Lower leg skin (tissue), 4 donors: ENCODE measurements around the gene PYGO2. TPM values are rescaled to one million over a fixed set of nuclear protein-coding genes. Genes with fewer than 3 reads are reported as not detected.

ENCODE experiments used
- DNase-seq, 2 donors: peaks; one replicate each; pipeline ENCODE4 v3.0.0-alpha.2; 2019; ENCODE audit warnings: low spot score in 2 of 2
- H3K4me3 ChIP-seq: fragments of 200-600 bp; sonication (generic); 2 replicates; pipeline ENCODE4 v1.5.1; 2017; ENCODE audit warnings: mild to moderate bottlenecking, low read depth; ENCODE audit not compliant: poor library complexity, severe bottlenecking
- CTCF ChIP-seq, 3 donors: fragments of 450-650 bp; IDR thresholded peaks; one replicate each; pipeline ENCODE4 v1.5.1; 2016; ENCODE audit warnings: antibody characterized with exemption in 3 of 3, mild to moderate bottlenecking in 3 of 3, moderate library complexity in 2 of 3
- POLR2A ChIP-seq, 2 donors: fragments of 450-650 bp; IDR thresholded peaks; one replicate each; pipeline ENCODE4 v1.6.1; 2016 to 2017; ENCODE audit warnings: antibody characterized with exemption in 2 of 2, mild to moderate bottlenecking in 1 of 2, moderate library complexity in 1 of 2
- WGBS, 2 donors: methylation state at CpG; one replicate each; pipeline ENCODE4 v1.1.5; 2018; 5-methylcytosine and 5-hydroxymethylcytosine counted together
- intact Hi-C: fragments of 100-400 bp; cut with DNase I; formaldehyde crosslinking; loops from one replicate; pipeline ENCODE4 v1.15.0; 2023; ENCODE audit warnings: low total_unique reads
- total RNA-seq, 4 donors: library from RNA; depleted of rRNA; stranded (reverse); fragments of >200 nt; gene quantifications; one replicate each; pipeline ENCODE4 v1.1.0, GENCODE V29; 2016

PYGO2 gene
- total RNA-seq, 4 donors from 2014 or later: 31.9 to 38.0 (median 36.3) TPM

DNA sequence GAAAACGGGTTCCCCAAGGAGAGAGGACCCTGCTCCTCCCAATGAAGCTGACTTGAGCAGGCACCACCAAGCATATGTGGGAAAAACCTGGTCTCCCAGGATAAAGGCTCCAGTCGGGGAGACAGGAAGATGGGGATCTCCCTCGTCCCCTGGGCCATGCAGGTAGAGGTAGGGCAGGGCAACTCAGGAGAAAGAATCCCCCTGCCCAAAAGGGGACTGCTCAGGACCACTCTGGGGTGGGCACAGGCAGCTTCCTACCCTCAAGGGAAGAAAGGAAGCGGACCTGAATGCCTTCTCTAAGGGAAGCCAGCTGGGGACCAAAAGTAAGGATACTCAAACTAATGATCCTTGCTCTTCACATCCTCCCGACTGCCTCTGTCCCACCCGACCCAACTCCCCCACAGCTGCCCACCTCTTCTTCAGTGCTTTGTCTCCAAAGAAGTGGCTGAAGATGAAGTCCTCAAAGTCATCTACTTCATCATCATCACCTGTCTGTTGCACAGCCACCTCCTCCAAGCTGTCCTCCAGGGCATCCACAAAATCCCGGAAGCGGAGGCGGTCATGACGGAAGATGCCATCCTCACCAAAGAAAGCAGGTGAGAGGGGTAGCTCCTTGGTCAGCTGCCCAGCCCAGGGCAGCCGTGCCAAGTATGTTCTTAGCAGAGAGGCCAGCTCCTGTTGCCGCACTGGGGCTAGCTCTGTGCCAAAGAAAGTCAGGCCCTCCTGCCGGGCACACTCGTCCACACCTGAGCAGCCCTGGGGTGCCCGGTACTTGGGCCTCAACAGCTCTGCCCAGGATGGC is 16.2 kb downstream of the PYGO2 start:
- no peak for DNase-seq
- WGBS, 2 donors: 85% methylated on average over 12 to 15 of the region's 15 CpGs
- intact Hi-C loops: no loop called here
- TF ChIP-seq CTCF (IDR thresholded peaks at IDR 0.05) (no peak), POLR2A (IDR thresholded peaks at IDR 0.05) (no peak)
- no peak overlapping the region for H3K4me3 ChIP-seq

DNA sequence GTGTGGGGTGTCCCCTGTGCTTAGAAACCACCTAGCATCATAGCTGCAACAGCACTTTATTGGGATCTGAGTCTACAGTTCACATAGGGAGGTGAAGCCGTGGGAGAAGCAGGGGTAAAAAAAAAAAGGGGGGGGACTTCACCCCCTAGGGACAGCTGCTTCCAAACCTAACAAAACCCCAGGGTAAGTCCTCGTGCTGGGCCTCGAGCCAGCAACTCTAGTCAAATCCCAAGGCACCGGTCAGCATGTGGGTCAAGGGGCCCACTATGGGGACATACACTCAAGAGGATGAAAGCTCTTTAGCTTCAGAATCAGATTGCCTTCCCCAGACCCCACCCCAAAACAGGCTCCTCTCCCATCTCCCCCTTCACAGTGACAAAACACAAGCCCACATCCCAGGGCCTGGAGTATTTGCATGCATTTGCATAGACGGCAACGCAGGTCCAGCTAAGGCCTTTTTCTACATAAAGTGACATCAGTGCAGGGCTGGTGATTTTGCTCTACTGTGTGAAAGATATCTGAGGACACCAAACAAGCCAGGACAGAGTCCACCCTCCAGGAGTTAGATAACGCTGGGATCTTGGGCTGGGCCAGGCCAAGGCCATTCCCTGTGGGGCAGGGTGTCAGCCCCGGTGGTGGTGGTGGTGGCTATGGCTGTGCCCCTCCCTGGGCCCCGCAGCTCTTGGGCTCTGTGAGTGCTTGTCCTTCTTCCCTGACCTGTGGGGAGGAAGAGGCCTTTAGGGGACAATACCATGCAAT is 17.0 kb downstream of the PYGO2 start:
- H3K4me3 ChIP-seq: no peak overlapping the region
- DNase-seq: no peak

DNA sequence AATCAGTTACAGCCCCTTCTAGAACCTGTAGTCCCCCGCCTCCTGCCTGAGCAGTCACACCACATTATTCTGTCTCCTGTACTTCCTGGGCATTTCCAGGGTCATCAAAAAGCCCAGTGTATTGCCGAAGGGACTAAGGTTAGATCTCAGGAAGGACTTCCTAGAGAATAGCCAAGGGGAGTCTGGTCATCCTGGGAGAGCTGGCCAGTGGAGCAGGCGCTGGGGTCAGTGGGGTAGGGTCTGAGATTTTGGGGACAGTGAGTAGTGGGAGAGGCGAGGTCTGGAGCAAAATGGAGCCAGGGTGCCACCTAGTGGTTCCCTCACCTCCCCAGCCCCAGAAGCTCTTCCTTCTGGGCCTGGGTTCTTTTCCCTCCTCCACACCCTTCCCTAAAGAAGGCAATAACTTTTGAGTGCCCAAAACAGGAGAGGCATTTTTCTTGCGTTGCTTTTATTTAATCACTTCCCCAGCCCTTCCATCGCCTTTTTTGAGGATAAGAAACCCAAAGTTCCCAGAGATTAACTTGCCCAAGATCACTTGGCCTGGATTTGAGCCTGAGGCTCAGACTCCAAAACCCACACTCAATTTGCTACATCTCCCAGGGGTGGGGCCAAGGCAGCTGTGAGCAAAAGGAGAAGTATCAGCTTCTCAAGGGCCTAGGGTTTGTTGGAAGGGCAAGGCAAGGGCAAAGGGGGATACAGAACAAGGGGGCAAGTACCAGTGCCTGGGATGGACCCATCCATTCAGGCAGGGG is 17.8 kb downstream of the PYGO2 start:
- H3K4me3 ChIP-seq: no peak overlapping the region
- intact Hi-C loops: no loop called here
- 40 to 44% methylated on average over 6 of the region's 6 CpGs for WGBS, 2 donors
- no peak for DNase-seq
- TF ChIP-seq POLR2A (IDR thresholded peaks at IDR 0.05) (no peak), CTCF (IDR thresholded peaks at IDR 0.05) (no peak)

More for the DNA sequence above, 17.0 kb downstream of the PYGO2 start:
- 53 to 56% methylated on average over 9 of the region's 9 CpGs for WGBS, 2 donors
- TF ChIP-seq POLR2A (IDR thresholded peaks at IDR 0.05) (no peak), CTCF (IDR thresholded peaks at IDR 0.05) (no peak)
- intact Hi-C loops: no loop called here

GRCh38 chr1:154941333-154942013 is 20.1 kb downstream of the PYGO2 start:
- intact Hi-C loops: no loop called here
- 60 to 70% methylated on average over 5 of the region's 5 CpGs for WGBS, 2 donors
- DNase-seq: no peak
- no peak for TF ChIP-seq POLR2A (IDR thresholded peaks at IDR 0.05)
- TF ChIP-seq CTCF (IDR thresholded peaks at IDR 0.05): no peak
- H3K4me3 ChIP-seq: no peak overlapping the region

- TF ChIP-seq POLR2A (IDR thresholded peaks at IDR 0.05) (no peak), CTCF (IDR thresholded peaks at IDR 0.05) (no peak)
- intact Hi-C loops: no loop called here
- 63 to 65% methylated on average over 8 of the region's 8 CpGs for WGBS, 2 donors
- no peak overlapping the region for H3K4me3 ChIP-seq
- no peak for DNase-seq
Measured at GRCh38 chr1:154940651-154941194, 20.9 kb downstream of the PYGO2 start.
